HL-60/S4 (cell line): ENCODE measurements around the gene CPA1.

Experiments used
- in situ Hi-C: fragments of 300-500 bp; cut with MboI; formaldehyde crosslinking; loops from 2 replicates; pipeline ENCODE4 v1.14.3; 2022; ENCODE audit warnings: low sequenced_read_pairs

Gene CPA1

DNA sequence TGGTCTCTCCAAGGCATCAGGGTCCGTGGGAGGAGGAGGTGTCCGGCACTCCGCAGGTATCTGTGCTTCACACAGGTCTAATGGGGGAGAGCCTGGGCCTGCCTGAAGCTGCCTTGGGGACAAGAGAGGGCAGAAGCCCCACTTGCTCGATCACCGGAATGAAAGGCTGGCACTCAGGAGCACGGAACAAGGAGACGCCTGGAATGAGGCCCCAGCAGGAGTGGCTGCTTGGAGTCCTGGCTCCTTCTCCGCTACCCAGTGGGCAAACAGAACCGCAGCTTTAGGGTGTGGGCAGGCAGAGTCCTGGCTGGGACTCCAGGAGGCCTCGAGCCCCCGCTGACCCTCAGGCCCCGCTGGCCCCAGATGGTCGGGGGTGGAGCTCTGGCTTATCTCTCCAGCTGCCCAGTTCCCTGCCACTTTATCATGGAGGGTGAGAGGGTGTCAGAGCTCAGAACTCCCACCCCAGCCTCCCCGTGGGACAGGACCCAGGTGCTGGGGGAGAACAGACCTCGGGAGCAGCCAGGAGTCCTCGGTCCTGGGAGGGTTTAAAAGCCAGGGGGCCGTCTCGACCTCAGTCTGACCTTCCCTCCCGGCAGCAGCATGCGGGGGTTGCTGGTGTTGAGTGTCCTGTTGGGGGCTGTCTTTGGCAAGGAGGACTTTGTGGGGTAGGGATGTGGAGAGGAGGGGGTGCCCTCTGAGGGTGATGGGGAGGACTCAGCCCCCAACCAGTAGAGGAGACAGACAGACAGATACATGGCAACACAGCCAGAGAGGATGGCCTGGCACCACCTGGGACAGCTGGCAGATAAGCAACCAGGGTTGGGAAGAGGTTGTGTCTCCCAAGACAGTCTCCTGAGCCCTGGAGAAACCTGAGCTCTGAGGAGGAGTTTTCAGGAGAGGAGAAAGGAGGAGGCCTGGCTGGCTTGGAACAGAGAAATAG is at the start of gene CPA1:
CPA1 (plus strand) TSS at position 574 of the 940 bp plus-strand sequence; CDS start at position 601, 27 bp downstream.
- in situ Hi-C loops, result no loop called here

DNA sequence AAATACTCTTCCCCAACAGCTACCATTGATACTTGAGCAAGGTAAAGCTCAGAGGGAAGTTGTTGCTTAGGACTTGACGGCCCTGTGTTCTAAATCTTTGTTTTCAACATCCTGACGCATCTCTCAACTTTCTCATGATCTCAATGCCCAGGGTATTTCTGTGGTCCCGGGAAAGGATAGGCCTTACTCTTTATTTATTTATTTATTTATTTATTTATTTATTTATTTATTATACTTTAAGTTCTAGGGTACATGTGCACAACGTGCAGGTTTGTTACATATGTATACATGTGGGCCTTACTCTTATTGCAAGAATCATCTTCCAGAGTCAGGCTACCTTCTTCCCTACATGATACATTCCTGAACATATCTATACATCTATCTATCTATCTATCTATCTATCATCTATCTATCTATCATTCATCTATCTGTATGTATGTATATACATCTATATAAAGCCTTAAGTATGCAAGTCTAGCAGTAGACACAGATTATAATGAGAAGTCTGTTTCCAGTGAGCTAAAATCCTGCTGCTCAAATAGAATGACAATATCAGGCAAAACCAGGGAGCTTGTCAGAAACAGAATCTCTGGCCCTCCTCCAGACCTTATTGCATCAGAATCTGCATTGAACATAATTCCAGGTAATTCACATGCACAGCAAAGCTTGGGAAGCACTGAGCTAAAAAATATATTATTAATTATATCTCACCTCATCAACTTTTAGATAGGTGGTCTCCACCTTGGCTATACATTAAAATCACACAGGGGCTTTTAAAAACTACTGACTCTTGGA is 47.8 kb upstream of the CPA1 start:
- in situ Hi-C loops, result no loop called here

DNA sequence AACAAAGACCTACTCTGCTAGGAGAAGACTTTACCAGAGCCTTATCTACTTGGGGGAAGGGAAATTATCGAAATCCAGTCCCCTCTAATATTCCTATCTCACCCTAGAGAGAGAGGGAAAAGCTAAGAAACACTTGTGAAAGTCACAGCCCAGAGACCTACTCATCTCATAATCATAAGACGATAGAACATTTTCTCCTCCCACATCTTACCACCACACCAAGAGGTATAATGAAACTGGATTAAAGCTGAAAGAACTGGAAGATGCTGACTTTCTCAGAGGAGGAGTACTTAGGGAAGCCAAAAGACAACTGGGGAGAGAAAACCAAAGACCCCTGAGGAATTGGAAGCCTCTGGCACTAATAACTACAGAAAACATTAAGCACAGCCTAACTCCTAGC is 46.5 kb upstream of the CPA1 start:
- in situ Hi-C loops, result no loop called here

DNA sequence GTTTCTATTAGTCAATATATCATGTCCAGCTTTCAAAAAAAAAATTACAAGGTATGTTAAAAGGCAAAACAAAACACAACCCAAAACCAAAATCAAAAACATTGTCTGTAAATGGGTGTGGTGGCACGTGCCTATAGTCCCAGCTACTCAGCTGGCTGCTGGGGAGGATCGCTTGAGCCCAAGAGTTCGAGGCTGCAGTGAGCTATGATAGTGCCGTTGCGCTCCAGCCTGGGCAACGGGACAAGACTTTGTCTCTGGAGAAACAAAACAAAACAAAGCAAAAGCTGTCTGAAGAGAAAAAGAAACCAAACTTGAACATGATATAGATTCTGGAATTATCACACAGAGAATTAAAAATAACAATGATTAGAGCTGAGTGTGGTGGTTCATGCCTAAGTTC is 46.0 kb upstream of the CPA1 start:
- in situ Hi-C loops, result no loop called here

DNA sequence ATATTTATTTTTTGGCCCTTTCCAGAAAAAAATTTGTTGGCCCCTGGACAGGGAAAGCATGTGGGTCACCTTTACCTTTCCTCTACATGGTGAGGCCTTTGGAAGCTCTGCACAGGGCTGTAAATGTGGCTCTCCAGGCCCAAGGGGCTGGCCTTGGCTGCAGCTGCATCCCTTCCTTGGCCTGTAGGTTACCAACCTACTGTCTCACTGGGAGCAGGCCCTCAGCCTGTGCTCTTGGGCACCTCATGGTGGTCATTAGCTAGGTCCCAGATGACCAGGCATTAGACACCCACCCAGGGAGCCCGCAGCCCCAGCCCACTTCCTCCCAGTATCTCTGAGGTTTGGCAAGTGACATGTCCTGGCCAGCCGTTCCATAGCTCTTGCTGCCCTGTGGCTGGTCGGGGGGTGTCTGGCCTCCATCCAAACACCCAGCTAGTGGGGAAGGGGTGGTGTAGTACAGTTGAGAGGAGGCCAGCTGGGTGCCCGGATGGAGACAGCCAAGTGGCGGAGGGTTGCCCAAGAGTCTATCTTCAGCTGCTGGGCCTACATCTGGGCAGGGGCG is 42.8 kb upstream of the CPA1 start:
- in situ Hi-C loops, result no loop called here

DNA sequence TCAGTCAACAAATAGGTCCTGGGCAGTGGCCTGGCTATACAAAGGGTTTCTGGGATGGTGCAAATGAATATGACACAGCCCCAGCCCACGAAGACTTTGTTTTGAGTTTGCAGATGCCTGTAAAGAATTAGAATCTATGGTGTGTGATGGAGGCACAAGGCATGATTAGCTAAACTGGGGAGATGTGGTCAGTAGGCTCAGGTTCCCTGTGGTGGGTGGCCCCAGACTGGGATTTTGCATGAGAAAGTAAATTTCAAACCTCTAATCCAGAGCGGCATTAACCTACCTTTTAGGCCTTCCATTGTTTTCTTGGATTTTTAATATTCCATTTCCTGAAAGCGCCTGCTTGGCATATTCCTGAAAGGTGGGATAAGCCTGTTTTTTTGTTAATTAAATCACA is 42.1 kb upstream of the CPA1 start:
- in situ Hi-C loops, result no loop called here

DNA sequence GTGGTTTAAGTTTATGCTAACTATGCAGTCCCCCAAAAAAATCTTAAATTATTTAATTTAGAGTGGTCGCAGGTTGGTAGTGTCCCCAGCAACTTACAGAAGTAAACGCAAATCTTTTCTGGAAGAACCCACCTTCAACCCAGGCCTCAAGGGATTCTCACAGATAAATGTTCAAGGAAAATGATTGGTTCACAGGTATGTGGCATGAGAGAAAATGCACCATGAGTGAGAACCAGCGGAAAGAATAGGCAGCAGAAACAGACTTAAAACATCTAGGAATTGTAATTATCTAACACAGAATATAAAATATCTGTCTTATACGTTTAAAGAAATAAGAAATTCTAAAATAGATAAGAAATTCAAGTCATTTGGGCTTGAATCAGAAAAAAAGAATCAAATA is 38.4 kb upstream of the CPA1 start:
- in situ Hi-C loops, result no loop called here

DNA sequence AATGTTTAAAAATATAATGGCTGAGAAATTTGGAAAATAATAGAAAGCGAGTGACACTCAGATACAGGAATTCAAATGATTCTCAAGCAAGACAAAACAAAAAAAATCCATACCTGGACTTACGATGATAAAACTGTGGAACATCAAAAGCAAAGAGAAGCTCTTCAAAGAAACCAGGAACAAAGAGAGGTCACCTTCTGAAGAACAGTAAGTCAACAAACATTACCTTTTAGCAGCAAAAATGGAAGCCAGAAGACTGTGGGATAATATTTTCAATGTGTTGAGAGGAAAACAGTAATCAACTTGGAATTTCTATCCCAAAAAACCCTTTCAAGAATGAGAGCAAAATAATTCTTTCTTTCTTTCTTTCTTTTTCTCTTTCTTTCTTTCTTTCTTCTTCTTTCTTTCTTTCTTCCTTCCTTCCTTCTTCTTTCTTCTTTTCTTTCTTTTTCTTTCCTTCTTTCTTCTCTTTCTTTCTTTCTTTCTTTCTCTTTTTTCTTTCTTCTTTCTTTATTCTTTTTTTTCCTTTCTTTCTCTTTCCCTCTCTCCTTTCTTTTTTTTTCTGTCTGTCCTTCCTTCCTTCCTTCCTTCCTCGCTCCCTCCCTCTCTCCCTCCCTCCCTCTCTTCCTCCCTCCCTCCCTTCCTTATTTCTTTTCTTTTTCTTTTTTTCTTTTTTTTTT is 37.5 kb upstream of the CPA1 start:
- in situ Hi-C loops, result no loop called here

DNA sequence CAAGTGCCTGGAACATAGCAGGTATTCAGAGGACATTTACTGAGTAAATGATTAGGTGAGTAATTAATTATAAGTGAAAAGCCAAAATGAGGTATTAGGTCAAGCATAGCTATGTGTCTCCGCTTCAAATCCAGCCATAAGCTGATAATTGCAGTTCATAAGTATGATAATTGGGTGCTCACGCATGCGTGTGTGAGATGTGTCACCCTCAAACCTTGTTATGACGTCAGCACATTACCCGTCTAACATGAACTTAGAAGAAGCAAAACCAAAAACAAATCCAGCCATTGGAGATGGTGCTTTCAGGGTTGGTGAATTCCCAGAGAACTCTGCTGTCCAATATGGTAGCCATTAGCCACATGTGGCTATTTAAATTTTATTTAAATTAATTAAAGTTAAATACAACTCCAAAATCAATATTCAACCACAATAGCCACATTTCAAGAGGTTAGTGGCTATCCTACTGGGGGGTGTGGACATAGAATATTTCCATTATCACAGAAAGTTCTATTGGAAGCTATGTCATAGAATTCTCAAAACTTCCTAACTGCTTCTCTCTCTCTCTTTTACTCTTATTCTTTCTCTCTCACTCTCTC is 35.9 kb upstream of the CPA1 start, which contains the start of gene CPA5:
CPA5 (plus strand) TSS at position 546 of the 596 bp plus-strand sequence. CDS start 1,670 bp downstream, outside the sequence.
- in situ Hi-C loops, result no loop called here

DNA sequence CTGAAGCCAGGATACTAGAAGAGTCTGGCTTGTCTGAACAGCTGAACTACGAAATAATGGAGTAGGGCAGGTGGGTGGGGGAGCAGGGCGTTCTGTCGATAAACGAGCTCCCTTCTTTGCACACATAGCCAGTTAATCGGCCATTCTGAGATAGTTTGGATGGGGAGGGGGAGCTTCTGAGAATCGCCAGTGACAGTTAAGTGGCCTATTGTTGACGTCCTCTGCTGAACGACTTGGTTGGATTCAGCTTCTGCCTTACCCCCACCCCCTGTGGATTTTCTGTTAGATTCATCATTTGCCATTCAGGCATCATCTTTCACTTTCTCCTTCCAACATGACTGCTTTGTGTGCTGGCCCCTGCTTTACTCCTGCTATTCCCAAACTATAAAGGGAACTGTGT is 35.2 kb upstream of the CPA1 start:
- in situ Hi-C loops, result no loop called here

DNA sequence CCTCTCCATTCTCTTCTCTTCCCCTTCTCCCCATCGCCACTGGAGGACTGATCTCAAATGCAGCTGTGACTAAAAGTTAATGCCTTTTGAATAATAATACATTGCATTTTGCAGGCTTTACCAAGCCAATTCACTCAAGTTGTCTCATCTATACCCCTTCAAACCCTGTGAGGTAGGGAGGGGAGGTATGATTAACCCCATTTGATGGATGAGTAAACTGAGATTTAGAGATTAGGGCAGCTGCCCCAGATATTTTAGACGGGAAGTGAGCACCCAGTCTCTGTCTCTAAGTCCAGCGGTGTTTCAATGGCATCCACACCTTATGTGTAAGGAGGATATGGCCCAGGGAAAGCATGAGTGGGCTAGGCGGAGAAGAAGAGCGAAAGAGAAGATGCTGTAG is 34.6 kb upstream of the CPA1 start:
- in situ Hi-C loops, result no loop called here

DNA sequence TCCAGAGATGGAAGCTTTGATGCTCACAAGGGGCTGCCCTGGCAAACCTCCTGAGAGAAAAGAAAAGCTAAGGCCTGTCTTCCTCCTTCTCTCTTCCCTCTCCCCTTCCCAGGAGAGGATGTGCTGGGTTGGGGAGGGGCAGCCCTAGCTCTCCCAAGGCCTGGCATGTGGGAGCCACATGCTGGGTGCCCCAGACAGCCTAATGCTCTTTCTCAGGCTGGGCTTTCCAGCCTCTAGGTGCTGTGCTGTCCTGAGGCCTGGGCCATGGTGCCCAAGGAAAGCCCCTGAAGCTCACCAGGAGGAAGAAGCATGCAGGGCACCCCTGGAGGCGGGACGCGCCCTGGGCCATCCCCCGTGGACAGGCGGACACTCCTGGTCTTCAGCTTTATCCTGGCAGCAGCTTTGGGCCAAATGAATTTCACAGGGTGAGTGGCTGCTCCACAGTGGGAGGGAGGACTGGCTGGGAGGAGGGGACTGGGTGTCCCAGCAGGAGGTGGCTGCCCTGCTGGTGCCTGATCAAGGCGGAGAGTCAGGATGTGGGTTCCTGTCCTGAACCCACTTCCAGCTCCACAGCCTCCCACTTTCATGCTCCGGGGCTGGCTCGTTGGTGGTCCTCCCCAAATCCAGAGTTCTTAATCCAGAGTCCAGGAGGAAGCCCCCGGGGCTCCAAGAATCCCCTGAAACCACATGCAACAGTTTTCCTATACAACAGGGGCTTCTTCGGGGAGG is 34.0 kb upstream of the CPA1 start:
- in situ Hi-C loops, result no loop called here

DNA sequence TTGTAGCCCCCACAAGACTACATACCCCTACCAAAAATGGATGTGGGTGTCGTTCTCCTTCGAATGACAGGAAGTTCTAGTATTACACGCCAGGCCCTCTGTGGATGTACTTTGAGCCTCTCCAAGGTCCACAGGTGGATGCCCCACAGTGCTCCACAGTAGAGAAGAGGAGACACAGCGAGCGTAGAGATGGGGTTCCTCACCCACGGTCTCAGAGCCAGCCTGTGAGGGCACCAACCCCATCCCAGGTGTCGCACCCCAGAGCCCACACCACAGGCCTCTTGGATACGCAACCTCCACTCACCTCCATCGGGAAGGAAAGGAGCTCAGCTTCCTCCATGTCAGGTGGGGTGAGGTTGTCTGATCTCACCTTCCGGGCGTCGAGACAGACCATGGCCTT is 33.4 kb upstream of the CPA1 start:
- in situ Hi-C loops, result no loop called here

DNA sequence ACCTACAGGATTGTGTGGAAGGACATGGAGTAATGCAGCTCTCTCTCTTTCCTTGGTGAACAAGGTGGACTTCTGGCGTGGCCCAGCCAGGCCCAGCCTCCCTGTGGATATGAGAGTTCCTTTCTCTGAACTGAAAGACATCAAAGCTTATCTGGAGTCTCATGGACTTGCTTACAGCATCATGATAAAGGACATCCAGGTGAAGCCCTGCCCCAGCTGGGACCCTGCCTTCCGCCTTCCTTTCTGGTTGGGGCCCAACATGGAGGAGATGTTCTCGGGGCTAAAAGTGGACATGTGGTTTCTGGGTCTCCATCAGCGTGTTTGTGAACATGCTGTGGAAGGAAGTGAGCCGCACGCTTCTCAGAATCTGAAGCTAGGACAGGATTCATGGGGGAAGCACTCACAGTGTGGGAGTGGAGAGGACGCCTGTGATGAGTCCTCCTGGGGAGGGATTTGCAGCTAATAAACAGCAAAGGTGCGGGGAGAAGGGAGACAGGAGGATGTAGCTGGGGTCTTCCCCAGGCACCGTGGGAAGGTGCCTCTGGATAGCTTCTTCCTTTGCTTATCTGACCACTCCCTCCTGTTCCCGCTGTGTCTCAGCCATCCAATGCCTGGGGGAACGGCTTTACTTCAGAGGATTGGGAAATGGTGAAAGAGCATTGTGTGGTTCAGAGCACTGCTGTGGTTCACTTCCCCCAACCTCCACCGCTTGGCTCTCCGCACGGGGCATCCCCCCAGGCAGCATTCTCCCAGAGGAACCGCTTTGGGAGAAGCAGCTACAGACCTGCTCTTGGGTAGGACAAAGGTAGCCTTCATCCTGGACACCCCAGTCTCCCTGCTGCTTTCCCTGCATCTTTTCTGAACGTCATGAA is 30.1 kb upstream of the CPA1 start:
- in situ Hi-C loops, result no loop called here

DNA sequence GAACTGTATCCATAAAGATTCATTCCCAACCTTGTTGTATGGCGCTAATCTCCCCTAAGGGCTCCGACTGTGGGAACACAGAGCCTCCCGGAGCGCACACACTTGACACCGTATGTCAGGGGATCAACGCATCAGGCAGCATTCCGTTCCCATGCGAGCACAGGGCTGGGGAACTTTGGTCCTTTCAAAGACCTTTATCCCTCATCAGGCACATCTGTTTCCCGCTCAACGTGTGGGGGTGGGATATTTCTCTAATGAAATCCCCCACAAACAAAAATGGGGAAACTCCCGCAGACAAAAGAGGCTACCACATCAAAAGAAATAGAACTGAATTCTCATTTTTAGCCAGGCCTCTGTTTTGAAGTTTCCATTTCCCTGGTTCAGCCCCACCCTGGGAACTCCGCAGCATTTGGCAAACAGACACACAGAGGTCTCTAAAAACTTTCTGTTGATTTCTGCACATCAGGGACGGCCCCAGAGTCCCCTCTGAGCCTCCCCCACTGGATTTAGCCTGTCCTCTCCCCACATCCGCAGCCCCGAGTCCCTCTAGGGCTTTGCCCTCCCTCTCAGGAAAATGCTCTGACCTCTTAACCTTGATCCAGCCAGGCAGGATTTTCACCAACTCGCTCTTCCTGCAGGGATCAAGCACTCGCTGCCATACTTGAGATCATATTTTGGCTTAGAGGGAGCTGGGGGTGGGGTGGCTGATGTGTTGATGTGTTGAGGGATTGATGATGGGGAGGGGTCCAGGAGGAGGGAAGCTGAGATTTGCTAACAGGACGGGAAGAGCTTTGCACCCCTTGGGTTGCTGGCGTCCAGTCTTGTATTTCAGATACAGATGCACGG is 29.1 kb upstream of the CPA1 start:
- in situ Hi-C loops, result no loop called here

DNA sequence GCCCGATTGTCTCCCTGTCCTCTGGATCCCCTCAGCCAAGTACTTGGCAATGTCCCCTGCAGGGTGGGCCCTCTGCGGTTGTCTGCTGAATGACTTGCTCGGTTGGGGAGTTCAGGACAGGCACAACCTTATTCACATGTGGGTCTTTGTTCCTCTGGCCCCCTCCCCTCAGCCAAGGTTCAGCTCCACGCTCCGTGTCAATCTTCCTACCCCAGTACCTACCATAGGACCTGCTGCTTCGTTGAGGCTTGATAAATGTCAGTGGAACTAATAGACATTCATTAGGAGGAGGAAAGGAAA is 28.6 kb upstream of the CPA1 start:
- in situ Hi-C loops, result no loop called here

DNA sequence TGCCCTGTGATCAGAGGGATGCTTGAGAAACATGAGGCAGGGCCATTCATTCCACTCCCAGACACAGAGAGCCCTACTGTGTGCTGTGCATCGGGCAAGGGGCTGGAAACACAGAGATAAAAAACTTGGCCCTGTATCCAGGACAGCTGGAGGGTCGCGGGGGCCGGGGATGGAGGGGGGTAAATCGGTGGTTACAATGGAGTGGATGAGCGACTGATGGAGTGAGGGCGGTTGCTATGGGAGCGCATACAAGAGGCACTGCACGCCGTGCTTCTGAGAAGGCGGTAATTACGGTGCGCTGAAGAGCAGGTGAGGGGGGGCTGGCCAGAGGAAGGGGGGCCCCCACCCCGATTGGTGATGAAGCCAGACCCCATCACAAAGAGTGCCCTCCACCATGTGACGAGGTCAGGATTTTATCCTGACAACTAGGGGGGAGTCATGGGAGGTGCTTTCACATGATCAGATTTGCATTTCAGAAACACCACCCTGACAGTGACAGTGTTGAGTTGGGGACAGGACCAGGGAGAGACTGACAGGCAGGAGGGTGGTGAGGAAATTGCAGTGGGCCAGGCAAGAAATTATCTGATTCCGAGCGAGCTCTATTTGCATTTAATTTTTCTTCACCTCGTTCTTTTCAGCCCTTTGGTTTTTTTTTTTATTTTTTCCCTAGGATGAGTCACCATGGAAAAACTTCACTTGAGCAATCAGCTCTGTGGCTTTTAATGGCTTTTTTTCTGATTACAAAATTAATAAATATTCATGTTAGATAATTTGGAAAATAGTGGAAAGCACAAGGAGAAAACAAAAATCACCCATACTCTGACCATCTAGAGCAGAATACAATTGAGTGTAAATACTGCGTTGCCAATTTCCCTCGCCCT is 27.9 kb upstream of the CPA1 start:
- in situ Hi-C loops, result no loop called here
